Measurements from ENCODE around the gene SLC41A1. TPM values are rescaled to one million over a fixed set of nuclear protein-coding genes. Genes with fewer than 3 reads are reported as not detected.
"Not testable (repeated sequence)": the region's sequence is repeated elsewhere in the genome, so short reads cannot be mapped to it uniquely, and the experiment has no call there.

SLC41A1 gene
- total RNA-seq (2014; rRNA removed; shearing (Covaris generic)) = 26.4 TPM in 2 replicates
- 21.5 and 29.6 TPM in 2 replicates for polyA plus RNA-seq (2014; cell fraction: nucleus; rRNA removed)

- peak; percentile 93 for DNase-seq (ENCODE audit: extremely low read depth, low read depth)
Observed at GRCh38 chr1:205812878-205813754, at the start of gene SLC41A1. SLC41A1 (minus strand) TSS chr1:205813198; CDS start chr1:205810441, 2,757 bp downstream.

- DNase-seq (ENCODE audit: extremely low read depth, low read depth) = no peak
Observed at GRCh38 chr1:205861540-205861939, 48.5 kb upstream of the SLC41A1 start.

GRCh38 chr1:205858141-205858961 lies 45.4 kb upstream of the SLC41A1 start:
- DNase-seq (ENCODE audit: extremely low read depth, low read depth) = no peak

DNA sequence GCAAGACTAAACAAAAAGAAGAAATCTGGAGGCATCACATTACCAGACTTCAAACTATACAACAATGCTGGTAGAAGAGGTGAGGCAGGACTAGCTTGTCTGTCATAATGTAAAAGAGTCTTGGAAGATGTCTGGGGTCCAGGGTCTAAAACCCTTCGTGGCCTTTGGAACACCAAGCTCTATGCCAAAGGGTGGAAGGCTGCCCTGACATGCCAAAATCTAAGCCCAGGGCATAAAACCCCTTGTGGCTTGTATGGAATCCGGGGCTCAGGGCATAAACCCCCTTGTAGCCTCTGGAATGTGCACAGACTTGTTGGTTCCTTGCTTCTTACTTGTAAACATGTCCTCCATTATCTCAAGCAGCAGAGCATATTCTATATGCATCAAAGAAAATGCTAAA lies 44.5 kb upstream of the SLC41A1 start:
- DNase-seq (ENCODE audit: extremely low read depth, low read depth) = not testable (repeated sequence)

GRCh38 chr1:205856433-205856832 lies 43.4 kb upstream of the SLC41A1 start:
- DNase-seq (ENCODE audit: extremely low read depth, low read depth) = no peak

DNA sequence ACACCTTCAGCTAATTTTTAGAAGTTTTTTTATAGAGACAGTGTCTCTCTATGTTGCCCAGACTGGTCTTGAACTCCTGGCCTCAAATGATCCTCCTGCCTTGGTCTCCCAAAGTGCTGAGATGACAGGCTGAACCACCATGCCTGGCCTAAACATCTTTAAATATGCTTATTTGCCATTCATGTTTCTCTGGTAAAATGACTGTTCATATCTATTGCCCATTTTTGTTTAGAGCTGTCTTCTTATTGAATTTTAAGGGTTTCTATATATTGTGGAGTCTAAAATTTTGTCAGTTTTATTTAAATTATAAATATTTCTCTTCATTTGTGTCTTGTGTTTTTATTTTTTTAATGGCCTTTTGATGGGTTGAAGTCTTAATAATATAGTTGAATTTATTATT lies 40.0 kb upstream of the SLC41A1 start:
- no peak for DNase-seq (ENCODE audit: extremely low read depth, low read depth)

DNA sequence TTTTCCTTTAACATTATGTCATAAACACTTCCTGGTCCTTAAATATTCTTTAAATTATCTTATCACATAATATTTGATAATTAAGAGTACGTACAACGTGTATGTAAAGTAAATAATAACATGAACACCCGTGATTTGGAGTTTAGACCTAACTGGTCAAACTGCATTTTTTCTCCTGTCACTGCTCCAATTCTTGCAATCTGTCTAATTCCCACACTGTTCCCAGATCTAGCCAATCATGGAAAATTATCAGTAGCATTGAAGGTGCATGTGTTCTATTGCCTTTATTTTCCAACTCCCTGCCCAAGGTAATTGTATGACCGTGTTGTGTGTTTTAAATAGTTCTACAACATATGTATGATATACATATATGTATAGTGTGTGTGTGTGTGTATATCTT lies 39.0 kb upstream of the SLC41A1 start:
- no peak for DNase-seq (ENCODE audit: extremely low read depth, low read depth)

DNA sequence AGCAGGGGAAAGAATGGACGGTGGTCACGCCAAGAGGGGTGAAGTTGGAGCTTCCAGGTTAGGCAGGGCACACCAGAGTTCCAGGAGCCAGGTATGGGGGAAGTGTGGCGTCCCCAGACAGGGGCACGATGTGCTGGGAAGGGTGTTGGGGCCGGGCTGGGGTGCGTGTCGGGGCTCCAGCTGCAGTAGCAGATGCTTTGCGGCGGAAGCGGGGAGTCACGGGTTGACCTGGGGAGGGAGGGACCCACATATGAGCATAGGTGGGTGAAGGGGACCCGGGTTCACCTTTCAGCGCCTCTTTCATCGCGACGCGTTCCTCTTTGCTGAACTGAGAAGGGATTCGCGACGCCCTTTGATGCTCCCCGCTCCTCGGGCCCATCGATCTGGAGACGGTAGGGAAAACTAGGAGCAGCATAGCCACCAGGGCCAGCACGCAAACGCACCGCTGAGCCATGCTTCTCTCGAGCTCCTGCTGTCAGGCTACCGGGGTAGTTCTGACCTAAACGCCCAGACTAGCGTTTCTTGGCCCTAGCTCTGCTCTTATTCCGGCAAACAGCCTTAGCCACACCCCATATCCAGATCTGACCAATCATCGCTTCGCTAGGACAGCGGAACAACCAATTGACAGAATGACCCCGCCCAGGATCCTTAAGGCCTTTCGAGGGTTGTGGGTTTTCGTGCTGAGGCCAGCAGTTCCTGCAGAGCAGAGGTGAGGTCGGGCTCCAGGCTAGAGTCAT lies 36.8 kb upstream of the SLC41A1 start, which contains the start of gene PM20D1:
Gene PM20D1, minus strand, starts transcription at position 514 of the 737 bp plus-strand sequence. Its CDS starts 60 bp downstream, at position 454.
- no peak for DNase-seq (ENCODE audit: extremely low read depth, low read depth)

GRCh38 chr1:205843036-205843859 lies 30.2 kb upstream of the SLC41A1 start:
- DNase-seq (ENCODE audit: extremely low read depth, low read depth) = no peak

DNA sequence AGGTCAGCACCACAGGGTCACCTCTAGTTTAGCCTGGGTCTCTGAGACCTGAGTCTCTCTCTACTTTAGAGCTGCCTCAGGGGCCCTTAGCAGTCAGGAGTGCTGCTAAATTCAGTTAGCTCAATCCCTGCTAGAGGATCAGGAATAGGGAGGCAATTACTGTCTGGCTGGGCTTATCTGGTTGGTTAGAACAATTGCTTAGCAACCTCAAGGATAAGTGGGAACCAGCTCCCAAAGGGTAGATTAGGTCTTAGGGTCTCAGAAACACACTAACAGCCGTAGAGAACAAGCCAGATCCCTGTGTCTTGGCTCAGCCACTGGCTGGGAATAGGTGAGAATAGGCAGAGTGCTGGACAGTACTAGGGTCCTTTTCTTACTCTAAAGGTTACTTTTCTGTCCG lies 29.2 kb upstream of the SLC41A1 start:
- DNase-seq (ENCODE audit: extremely low read depth, low read depth) = no peak

DNA sequence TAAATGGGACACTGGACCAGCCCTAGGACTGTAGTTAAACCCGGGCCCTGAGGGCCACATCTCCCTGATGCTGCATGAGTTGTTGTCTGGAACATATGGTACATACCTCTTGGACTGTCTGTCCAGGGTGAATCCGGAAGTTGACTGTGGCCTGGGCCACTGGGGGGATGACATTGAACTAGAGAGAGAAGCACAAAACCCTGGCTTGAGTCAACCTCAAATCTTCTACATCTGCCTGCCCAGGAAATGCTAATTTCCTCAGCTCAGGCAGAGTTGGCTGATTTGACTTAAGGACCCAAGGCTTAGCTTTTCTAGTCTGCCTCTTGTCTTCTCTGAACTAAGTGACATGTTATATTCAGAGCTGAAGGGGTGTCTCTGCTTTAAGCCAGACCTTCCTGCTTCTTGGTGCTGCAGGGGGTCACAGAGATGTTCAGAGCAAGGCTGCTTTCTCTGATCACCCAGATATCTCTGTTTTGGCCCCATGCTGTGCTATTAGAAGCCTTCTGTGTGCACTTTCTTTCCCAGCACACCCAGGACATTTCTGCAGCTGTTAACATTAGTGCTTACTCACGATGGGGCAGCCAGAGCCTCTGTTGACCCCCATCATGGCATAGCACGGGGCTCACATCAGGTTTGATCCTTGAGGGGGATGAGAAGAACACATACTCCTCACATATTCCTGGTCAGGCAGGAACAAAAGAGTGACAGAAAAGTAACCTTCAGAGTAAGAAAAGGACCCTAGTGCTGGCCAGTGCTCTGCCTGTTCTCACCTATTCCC lies 27.3 kb upstream of the SLC41A1 start:
- no peak for DNase-seq (ENCODE audit: extremely low read depth, low read depth)

DNA sequence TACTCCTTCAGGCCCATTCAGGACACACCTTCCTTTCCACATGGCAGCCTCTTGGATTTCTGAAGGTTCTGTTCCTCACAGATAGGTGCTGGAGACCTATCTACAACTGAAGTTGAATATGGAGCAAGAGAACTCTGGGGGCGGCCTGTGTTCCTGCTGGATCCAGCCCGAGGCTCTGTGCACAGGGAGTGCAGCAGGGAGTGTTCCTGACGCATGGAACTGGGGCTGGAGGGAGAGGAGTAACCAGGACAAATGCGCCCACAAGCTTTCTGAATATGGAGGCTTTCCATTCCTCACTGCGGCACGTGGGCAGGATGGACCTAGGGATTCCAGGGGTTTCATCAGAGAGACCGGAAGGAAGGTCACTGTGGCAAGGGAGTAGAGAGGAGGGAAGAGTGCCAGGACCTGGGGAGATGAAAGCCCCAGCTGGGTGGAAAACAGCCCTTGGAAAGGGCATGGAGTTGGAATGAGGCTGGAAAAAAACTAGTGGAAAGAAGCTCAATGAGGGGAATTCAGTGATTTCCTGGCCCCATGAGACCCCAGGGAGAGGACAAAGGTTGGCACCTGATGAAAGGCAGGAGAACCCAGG lies 24.5 kb upstream of the SLC41A1 start:
- no peak for DNase-seq (ENCODE audit: extremely low read depth, low read depth)

DNA sequence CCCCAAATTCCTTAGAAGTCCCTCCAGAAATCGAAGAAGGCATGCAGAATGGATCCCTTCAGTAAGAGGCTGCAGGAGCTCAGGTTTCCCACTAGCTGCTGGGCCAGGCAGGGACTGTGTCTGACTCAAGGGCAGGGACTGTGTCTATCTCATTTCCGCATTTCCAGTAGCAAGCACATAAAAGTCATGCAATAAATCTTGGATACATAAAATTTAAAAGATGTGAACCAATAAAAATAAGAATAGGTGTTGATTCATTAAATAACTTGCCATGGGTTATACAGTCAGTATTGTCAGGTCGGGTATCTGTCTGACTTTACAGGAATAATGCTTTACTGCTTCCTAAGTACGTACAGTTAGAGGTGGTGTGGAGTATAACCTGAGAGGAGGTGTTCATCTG lies 21.8 kb upstream of the SLC41A1 start:
- DNase-seq (ENCODE audit: extremely low read depth, low read depth) = no peak

GRCh38 chr1:205832326-205832751 lies 19.3 kb upstream of the SLC41A1 start:
- no peak for DNase-seq (ENCODE audit: extremely low read depth, low read depth)

DNA sequence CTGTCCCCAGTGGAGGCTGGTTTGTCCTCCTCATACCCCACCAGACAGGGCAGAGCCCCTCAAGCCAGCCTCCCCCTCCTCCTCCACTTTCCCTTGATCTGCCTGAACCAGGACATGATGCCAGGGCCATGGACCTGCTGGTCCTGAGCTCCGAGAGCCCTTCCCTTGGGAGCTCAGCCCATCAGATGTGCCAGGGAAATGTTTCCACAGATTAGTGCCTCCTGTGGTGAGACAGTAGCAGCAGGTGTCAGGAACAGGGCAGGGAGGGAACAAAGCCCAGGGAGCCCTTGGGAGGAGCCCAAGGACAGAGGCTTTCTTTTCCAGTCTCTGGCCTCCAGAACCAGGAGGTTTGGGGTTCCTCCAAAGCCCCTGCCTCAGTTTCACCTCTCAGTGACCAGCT lies 14.6 kb upstream of the SLC41A1 start:
- no peak for DNase-seq (ENCODE audit: extremely low read depth, low read depth)

GRCh38 chr1:205826995-205827394 lies 14.0 kb upstream of the SLC41A1 start:
- no peak for DNase-seq (ENCODE audit: extremely low read depth, low read depth)

DNA sequence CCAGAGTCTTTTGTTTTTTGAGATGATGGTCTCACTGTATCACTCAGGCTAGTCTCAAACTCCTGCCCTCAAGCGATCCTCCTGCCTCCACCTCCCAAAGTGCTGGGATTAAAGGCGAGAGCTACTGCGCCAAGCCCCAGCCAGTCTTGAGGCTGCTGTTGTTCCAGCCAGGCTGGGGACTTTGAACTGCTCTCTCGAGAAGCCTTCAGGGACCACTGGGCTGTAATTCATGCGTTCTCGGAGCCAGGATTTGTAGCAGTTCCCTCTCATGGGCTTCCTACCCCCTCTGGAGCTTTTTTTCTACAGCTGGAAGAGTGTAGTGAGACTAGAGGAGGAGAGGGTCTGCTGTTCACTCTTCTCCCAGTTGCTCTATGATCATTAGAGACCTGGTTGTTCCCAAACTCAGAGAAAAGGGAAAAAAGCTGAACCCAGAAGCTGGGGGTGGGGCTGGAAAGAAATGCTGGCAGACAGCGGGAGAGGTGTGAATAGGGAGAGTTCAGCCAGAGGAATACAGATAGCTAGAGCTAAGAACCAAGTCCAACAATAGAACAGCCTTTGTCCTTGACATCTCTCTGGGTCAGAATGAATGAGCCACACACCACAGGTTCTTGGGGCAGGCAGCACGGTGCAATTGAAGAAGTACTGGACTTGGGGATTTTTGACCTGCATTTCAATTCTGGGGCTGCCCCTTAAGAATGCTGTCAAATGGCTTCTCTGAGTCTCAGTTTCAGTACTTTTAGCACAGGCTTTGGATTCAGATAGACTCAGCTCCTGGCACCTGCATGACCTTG lies 13.2 kb upstream of the SLC41A1 start:
- no peak for DNase-seq (ENCODE audit: extremely low read depth, low read depth)

DNA sequence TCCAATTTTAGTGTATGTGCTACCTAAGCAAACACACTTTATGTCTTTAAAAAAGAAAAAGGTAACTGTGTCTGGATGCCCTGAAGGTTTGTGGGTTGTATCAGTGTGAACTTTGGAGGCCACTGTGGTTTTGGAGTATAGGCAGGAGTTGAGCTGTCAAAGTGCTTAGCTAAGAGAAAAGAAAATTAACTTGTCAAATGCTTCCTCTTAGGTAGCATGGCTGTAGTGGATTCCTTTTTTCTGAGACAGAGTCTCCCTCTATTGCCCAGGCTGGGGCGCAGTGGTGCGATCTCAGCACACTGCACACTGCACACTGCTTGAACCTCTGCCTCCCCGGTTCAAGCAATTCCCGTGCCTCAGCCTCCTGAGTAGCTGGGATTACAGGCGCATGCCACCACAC lies 11.2 kb upstream of the SLC41A1 start:
- DNase-seq (ENCODE audit: extremely low read depth, low read depth) = no peak
